ENCODE data around the gene YTHDF2. TPM values are rescaled to one million over a fixed set of nuclear protein-coding genes. Genes with fewer than 3 reads are reported as not detected.

The YTHDF2 gene
- total RNA-seq, 2 donors from 2014 or later = 51.5 to 86.5 TPM

DNA sequence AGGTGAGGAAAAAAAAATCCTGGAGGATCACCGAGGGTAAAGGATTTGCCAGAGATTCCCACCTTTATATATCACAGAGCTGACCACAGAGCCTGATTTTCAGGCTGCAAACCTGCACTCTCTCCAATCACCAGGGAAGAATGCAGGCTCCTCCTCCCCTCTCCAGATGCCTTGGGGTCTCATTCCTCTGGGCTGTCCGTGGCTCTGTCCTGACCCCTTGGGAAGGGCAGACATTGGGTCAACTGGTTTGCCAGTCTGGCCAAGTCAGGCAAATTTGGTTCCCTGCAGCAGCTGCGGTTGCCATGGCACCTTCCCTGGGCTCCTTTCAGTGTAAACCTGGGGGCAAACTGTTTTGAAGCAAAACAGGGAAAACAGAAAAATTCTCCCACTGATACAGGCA lies 63.6 kb downstream of the YTHDF2 start:
- no peak overlapping the region for H3K4me3 ChIP-seq
- WGBS = 46% methylated on average over 3 of the region's 3 CpGs
- no peaks in the 10 kb centered on the region for H3K4me1 ChIP-seq (replicated peaks)
- intact Hi-C loops (cut with DNase I) = no loop called here
- H3K27me3 ChIP-seq (replicated peaks; ENCODE audit: insufficient read depth) = no peaks in the 10 kb centered on the region
- H3K27ac ChIP-seq = no peak overlapping the region
- no peak for DNase-seq (ENCODE audit: low spot score)
- no peaks in the 10 kb centered on the region for H3K9me3 ChIP-seq
- no peaks in the 10 kb centered on the region for H3K36me3 ChIP-seq
- TF ChIP-seq, protein P1, sequence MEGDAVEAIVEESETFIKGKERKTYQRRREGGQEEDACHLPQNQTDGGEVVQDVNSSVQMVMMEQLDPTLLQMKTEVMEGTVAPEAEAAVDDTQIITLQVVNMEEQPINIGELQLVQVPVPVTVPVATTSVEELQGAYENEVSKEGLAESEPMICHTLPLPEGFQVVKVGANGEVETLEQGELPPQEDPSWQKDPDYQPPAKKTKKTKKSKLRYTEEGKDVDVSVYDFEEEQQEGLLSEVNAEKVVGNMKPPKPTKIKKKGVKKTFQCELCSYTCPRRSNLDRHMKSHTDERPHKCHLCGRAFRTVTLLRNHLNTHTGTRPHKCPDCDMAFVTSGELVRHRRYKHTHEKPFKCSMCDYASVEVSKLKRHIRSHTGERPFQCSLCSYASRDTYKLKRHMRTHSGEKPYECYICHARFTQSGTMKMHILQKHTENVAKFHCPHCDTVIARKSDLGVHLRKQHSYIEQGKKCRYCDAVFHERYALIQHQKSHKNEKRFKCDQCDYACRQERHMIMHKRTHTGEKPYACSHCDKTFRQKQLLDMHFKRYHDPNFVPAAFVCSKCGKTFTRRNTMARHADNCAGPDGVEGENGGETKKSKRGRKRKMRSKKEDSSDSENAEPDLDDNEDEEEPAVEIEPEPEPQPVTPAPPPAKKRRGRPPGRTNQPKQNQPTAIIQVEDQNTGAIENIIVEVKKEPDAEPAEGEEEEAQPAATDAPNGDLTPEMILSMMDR (IDR thresholded peaks at IDR 0.05) = no peak

GRCh38 chr1:28801461-28801860 lies 64.7 kb downstream of the YTHDF2 start:
- H3K27me3 ChIP-seq (replicated peaks; ENCODE audit: insufficient read depth) = no peaks in the 10 kb centered on the region
- H3K4me1 ChIP-seq (replicated peaks) = no peaks in the 10 kb centered on the region
- WGBS = 92% methylated on average over 6 of the region's 6 CpGs
- TF ChIP-seq POLR2AphosphoS5 (IDR thresholded peaks at IDR 0.05) = no peak
- TF ChIP-seq POLR2A (IDR thresholded peaks at IDR 0.05) = no peak
- TF ChIP-seq, protein P1 (IDR thresholded peaks at IDR 0.05) = no peak
- H3K36me3 ChIP-seq = no peaks in the 10 kb centered on the region
- H3K4me3 ChIP-seq = no peak overlapping the region
- no peak overlapping the region for H3K27ac ChIP-seq
- intact Hi-C loops (cut with DNase I) = no loop called here
- no peaks in the 10 kb centered on the region for H3K9me3 ChIP-seq
- no peak for DNase-seq (ENCODE audit: low spot score)

GRCh38 chr1:28803051-28803450 lies 66.3 kb downstream of the YTHDF2 start:
- H3K36me3 ChIP-seq = no peaks in the 10 kb centered on the region
- H3K27me3 ChIP-seq (replicated peaks; ENCODE audit: insufficient read depth) = no peaks in the 10 kb centered on the region
- TF ChIP-seq POLR2A (IDR thresholded peaks at IDR 0.05) = no peak
- no peak for TF ChIP-seq POLR2AphosphoS5 (IDR thresholded peaks at IDR 0.05)
- TF ChIP-seq, protein P1 (IDR thresholded peaks at IDR 0.05) = no peak
- H3K4me1 ChIP-seq (replicated peaks) = no peaks in the 10 kb centered on the region
- H3K4me3 ChIP-seq = no peak overlapping the region
- H3K27ac ChIP-seq = no peak overlapping the region
- intact Hi-C loops (cut with DNase I) = no loop called here
- no peaks in the 10 kb centered on the region for H3K9me3 ChIP-seq
- DNase-seq (ENCODE audit: low spot score) = no peak
- WGBS = 90% methylated on average over 5 of the region's 5 CpGs

- H3K27ac ChIP-seq = no peak overlapping the region
- DNase-seq (ENCODE audit: low spot score) = no peak
- intact Hi-C loops (cut with DNase I) = no loop called here
- H3K9me3 ChIP-seq = no peaks in the 10 kb centered on the region
- WGBS = 100% methylated on average over 3 of the region's 3 CpGs
- H3K27me3 ChIP-seq (replicated peaks; ENCODE audit: insufficient read depth) = no peaks in the 10 kb centered on the region
- TF ChIP-seq POLR2A (IDR thresholded peaks at IDR 0.05) (no peak), POLR2AphosphoS5 (IDR thresholded peaks at IDR 0.05) (no peak)
- TF ChIP-seq, protein P1 (IDR thresholded peaks at IDR 0.05) = no peak
- no peaks in the 10 kb centered on the region for H3K36me3 ChIP-seq
- no peak overlapping the region for H3K4me3 ChIP-seq
- H3K4me1 ChIP-seq (replicated peaks) = no peaks in the 10 kb centered on the region
Measured at GRCh38 chr1:28803662-28804061, 66.9 kb downstream of the YTHDF2 start.

DNA sequence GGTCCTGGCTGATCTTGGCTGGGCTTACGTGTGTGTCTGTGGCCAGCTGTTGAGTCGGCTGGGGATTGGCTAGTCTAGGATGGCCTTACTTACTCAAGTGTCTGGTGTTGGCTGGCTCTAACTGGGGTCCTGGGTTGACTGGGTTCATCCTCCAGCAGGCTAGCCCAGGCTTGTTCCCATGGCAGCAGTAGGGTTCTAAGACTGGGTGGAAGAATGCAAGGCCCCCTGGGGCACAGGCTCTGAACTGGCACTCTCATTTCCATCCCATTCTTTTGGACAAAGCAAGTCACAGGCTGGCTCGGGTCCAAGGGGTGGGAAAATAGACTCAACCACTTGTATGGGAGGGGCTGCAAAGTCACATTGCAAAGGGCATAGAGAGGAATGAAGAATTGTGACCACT lies 67.3 kb downstream of the YTHDF2 start:
- H3K27me3 ChIP-seq (replicated peaks; ENCODE audit: insufficient read depth) = no peaks in the 10 kb centered on the region
- WGBS = 63% methylated on average over 3 of the region's 3 CpGs
- H3K9me3 ChIP-seq = no peaks in the 10 kb centered on the region
- no peaks in the 10 kb centered on the region for H3K36me3 ChIP-seq
- no peak for DNase-seq (ENCODE audit: low spot score)
- no peak overlapping the region for H3K27ac ChIP-seq
- intact Hi-C loops (cut with DNase I) = no loop called here
- no peak overlapping the region for H3K4me3 ChIP-seq
- H3K4me1 ChIP-seq (replicated peaks) = no peaks in the 10 kb centered on the region
- TF ChIP-seq, protein P1 (IDR thresholded peaks at IDR 0.05) = no peak
- no peak for TF ChIP-seq POLR2A (IDR thresholded peaks at IDR 0.05)
- no peak for TF ChIP-seq POLR2AphosphoS5 (IDR thresholded peaks at IDR 0.05)

Measured in prostate gland (tissue), 2 donors.